AG04449 (cell line): ENCODE data around the gene ABCC11.

Source experiments
- CTCF ChIA-PET: fragments of 350-600 bp; formaldehyde crosslinking; extraction: SDS; loops from one replicate; lab custom pipeline; 2021; ENCODE audit warnings: antibody characterized with exemption; lab: Yijun Ruan, JAX
- POLR2A ChIA-PET: fragments of 400-600, 350-600 bp; formaldehyde crosslinking; extraction: SDS; loops from one replicate; lab custom pipeline; 2020; ENCODE audit warnings: antibody characterized with exemption, inconsistent platforms; lab: Yijun Ruan, JAX
- DNase-seq: peaks from one replicate; pipeline ENCODE4 v3.0.0-alpha.2; 2010; ENCODE audit warnings: low read depth, low spot score
- H3K4me3 ChIP-seq: 2 replicates; pipeline ENCODE4 v1.5.1; 2011; ENCODE audit warnings: low read depth, mild to moderate bottlenecking, control low read depth, low read length
- TF ChIP-seq, protein P1 (sequence below): IDR thresholded peaks from one replicate; pipeline ENCODE4 v1.5.1; 2011; ENCODE audit warnings: mild to moderate bottlenecking, moderate library complexity, low read length, control low read depth, inconsistent platforms; ENCODE audit not compliant: insufficient read depth; ENCODE audit errors: missing control alignments

The ABCC11 gene

GRCh38 chr16:48152226-48152625 lies 95.1 kb downstream of the ABCC11 start:
- ChIA-PET CTCF (interaction anchor here (1.4 to 18.2 kb wide), 3 partner anchors 13 to 1009 kb away, joined by 4 to 322 read pairs (median 5); partner anchors contain the start of gene NETO2), POLR2A (no interaction called here)
- TF ChIP-seq, protein P1, sequence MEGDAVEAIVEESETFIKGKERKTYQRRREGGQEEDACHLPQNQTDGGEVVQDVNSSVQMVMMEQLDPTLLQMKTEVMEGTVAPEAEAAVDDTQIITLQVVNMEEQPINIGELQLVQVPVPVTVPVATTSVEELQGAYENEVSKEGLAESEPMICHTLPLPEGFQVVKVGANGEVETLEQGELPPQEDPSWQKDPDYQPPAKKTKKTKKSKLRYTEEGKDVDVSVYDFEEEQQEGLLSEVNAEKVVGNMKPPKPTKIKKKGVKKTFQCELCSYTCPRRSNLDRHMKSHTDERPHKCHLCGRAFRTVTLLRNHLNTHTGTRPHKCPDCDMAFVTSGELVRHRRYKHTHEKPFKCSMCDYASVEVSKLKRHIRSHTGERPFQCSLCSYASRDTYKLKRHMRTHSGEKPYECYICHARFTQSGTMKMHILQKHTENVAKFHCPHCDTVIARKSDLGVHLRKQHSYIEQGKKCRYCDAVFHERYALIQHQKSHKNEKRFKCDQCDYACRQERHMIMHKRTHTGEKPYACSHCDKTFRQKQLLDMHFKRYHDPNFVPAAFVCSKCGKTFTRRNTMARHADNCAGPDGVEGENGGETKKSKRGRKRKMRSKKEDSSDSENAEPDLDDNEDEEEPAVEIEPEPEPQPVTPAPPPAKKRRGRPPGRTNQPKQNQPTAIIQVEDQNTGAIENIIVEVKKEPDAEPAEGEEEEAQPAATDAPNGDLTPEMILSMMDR: no peak
- DNase-seq: no peak
- H3K4me3 ChIP-seq: no peak overlapping the region

- no peak for DNase-seq
- CTCF ChIA-PET: interaction anchor here (0.9 to 1.7 kb wide), 3 partner anchors 9 to 1009 kb away, joined by 3 to 11 read pairs (median 4); no protein-coding TSS in a partner anchor
- POLR2A ChIA-PET: no interaction called here
- H3K4me3 ChIP-seq: no peak overlapping the region
- TF ChIP-seq, protein P1: no peak
Observed at GRCh38 chr16:48150707-48151106, 96.6 kb downstream of the ABCC11 start.

DNA sequence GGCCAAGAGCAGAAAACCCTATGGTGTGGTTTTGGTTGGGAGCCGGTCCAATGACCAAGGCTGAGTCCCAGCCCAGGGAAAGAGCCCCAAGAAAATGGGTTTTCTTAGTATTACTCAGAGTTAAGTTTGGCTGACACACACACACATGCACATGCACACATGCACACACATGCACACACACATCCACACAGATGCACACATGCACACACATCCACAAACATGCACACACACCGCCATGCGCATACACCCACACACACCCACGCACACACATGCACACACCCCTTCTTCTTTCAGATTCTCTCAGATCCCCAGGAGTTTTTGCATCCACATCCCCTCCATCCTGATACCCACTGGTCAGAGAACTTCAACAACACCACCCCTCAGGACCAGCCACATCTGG lies 100.6 kb downstream of the ABCC11 start:
- CTCF ChIA-PET: interaction anchor here (1.9 kb wide), 1 partner anchor 18 kb away, joined by 6 read pairs; no protein-coding TSS in a partner anchor
- TF ChIP-seq, protein P1: no peak
- DNase-seq: no peak
- no peak overlapping the region for H3K4me3 ChIP-seq
- POLR2A ChIA-PET: no interaction called here

DNA sequence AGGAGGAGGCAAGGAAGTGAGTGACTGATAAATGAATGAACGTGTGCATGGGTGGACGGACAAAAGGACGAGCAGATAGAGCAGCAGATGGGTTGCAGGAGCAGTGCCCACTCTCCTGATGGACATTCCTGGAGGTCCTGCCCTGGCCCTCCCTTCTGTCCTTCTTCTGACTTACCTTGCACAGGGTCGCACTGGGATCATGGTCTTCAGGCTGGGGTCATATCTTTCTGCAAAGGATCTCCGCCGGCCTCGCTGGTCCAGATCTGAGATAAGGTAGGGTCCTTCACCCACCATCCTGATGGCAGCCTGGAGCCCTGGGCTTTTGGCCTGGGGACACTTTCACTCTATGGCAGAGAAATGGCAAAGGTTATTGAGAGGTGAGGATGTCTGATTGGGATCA lies 101.2 kb downstream of the ABCC11 start:
- POLR2A ChIA-PET: no interaction called here
- no peak for DNase-seq
- TF ChIP-seq, protein P1: no peak
- no peak overlapping the region for H3K4me3 ChIP-seq
- CTCF ChIA-PET: interaction anchor here (0.8 to 1.9 kb wide), 3 partner anchors 19 to 1002 kb away, joined by 3 to 6 read pairs (median 3); partner anchors contain the start of gene NETO2

- no peak overlapping the region for H3K4me3 ChIP-seq
- ChIA-PET CTCF (interaction anchor here (0.9 kb wide), 1 partner anchor 10 kb away, joined by 3 read pairs; no protein-coding TSS in a partner anchor), POLR2A (no interaction called here)
- DNase-seq: no peak
- TF ChIP-seq, protein P1: no peak
Observed at GRCh38 chr16:48143812-48144368, 103.4 kb downstream of the ABCC11 start.

DNA sequence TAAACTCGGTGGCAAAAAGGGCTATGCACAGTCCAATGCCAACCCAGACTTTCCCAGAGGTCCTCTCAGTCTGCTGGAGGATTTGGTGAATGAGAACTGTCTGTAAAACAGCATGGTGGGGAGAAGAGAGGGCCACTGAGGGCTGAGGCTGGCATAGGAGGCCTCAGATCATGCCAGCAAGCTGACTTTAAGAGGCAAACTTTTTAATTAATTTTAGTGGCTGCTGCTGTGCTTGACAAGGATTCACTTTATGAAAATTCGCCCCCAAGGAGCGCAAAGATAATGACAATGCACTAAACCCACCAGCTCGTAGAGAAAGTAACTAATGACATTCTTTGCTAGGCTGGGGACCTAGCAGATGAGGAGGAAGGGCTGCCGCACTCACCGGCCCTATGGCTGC lies 106.5 kb downstream of the ABCC11 start:
- DNase-seq: no peak
- H3K4me3 ChIP-seq: no peak overlapping the region
- POLR2A ChIA-PET: no interaction called here
- CTCF ChIA-PET: no interaction called here
- TF ChIP-seq, protein P1: no peak
